ENCODE measurements around the gene NEDD9.

The NEDD9 gene

DNA sequence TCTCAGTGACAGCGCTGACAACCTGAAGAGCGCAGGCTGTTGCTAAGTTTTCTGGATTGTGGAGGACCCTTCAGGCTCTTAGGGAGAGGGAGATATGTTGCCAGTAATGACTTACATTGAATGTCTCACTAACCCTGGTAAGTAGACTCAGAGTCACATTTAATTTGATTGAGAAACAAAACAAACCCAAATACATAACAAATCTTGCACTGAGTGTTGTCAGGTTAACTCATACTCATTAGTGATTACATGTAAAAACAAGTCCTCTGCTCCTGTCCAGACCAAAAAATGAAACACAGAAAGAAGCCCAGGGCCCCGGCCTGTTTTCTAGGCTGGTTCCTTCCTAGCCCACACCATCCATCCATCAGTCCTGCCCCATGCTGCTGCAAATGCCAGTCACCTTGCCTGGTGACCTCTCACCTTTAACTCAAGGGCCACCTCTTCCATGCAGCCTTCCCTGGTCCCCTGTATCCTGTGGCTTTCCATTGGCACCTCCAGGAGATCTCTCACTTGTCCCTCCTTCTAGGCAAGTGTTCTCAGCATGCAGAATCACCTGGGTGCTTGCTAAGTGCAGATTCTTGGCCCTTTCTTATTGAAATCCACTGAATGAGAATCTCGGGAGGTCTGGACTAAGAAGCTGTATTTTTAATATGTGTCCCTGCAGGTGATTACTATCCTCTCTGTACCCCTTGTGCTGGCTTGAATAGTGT is 86.2 kb downstream of the NEDD9 start:
- peaks cover 12% of the 10 kb centered on the region for H3K4me1 ChIP-seq (ENCODE audit: insufficient read depth, low read length)
- no peak overlapping the region for H3K27ac ChIP-seq (ENCODE audit: low read depth, low read length)
- 86% methylated on average over 4 of the region's 4 CpGs for WGBS
- H3K36me3 ChIP-seq (ENCODE audit: insufficient read depth, low read length) = no peaks in the 10 kb centered on the region
- H3K9me3 ChIP-seq (ENCODE audit: insufficient read depth, low read depth, low read length) = no peaks in the 10 kb centered on the region
- H3K4me3 ChIP-seq (ENCODE audit: low read length) = no peak overlapping the region
- no peak overlapping the region for H3K9ac ChIP-seq (ENCODE audit: low read depth, low read length)
- no peaks in the 10 kb centered on the region for H3K27me3 ChIP-seq (ENCODE audit: insufficient read depth, low read length)

DNA sequence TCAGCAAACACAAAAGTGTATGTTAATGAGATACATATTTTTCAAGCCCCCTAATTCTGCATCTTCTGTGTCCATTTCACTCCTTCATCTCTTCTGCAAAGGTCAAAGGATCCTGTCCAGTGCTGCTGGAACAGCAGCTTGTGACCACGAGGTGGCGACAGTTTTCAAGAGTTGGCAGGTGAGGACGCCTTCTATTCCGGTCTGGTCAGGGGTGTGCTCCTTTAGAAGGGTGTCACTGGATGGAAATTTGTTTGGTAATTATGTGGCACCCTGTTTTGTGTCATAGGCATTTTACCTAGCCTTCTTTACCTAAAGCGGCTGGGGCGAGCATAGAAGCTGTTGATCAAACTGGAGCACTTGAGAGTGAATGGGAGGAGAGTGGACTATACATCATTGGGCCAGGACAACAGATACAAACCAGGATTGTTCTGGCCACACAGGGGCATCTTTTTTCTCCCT is 88.0 kb downstream of the NEDD9 start:
- Histone ChIP-seq H3K27me3 (ENCODE audit: insufficient read depth, low read length) (no peaks in the 10 kb centered on the region), H3K4me3 (ENCODE audit: low read length) (no peak overlapping the region), H3K27ac (ENCODE audit: low read depth, low read length) (no peak overlapping the region), H3K36me3 (ENCODE audit: insufficient read depth, low read length) (no peaks in the 10 kb centered on the region), H3K9ac (ENCODE audit: low read depth, low read length) (no peak overlapping the region), H3K4me1 (ENCODE audit: insufficient read depth, low read length) (peaks cover 4% of the 10 kb centered on the region; the same call in 1 of the 2 replicates), H3K9me3 (ENCODE audit: insufficient read depth, low read depth, low read length) (no peaks in the 10 kb centered on the region)
- WGBS = 37% methylated on average over 6 of the region's 6 CpGs

DNA sequence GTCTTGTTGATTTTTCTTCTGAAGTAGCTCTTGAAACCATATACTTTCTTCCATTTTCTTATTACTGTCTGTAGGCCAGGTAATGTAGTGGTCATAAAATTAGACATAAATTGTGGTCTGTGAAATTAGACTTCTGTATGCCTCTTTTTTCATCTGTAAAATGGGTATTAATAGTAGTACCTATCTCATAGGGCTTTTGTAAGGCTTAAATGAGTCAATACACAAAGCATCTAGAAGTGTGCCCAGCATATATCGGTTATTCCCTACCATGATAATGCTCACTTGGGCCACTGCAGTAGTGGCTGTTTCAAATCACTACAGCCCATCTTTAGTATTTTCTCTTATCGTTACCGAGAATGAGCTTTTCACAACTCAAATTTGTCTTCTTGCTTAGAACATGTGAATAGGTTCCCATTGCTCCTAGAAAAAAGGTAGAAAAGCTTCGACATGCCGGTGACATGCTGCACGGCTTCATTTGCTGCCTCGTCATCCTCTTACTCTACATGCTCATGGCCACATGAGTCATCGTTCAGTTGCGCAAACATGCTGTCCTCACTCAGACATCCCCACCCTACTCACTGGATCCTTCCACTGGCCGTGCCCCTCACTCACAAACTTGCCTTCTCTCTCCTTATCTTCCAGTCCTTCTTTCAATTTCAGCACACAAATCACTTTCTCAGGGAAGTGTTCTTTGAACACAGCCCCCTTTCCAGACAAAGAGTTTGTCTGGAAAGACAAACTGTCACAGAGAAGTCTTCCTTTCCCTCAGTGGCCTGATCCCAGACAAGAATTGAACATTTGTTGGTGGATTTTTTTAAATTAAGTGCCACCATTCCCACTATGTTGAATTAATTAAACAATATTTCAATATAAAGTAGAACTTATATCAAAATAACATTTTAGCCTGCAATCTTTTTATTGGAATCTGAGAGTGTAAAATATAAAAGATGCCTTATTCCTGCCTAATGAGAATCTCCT is 88.8 kb downstream of the NEDD9 start:
- Histone ChIP-seq H3K36me3 (ENCODE audit: insufficient read depth, low read length) (no peaks in the 10 kb centered on the region), H3K4me1 (ENCODE audit: insufficient read depth, low read length) (peaks cover 4% of the 10 kb centered on the region; the same call in 1 of the 2 replicates), H3K27ac (ENCODE audit: low read depth, low read length) (no peak overlapping the region), H3K9me3 (ENCODE audit: insufficient read depth, low read depth, low read length) (no peaks in the 10 kb centered on the region), H3K27me3 (ENCODE audit: insufficient read depth, low read length) (no peaks in the 10 kb centered on the region), H3K9ac (ENCODE audit: low read depth, low read length) (no peak overlapping the region), H3K4me3 (ENCODE audit: low read length) (no peak overlapping the region)
- 92% methylated on average over 10 of the region's 10 CpGs for WGBS

DNA sequence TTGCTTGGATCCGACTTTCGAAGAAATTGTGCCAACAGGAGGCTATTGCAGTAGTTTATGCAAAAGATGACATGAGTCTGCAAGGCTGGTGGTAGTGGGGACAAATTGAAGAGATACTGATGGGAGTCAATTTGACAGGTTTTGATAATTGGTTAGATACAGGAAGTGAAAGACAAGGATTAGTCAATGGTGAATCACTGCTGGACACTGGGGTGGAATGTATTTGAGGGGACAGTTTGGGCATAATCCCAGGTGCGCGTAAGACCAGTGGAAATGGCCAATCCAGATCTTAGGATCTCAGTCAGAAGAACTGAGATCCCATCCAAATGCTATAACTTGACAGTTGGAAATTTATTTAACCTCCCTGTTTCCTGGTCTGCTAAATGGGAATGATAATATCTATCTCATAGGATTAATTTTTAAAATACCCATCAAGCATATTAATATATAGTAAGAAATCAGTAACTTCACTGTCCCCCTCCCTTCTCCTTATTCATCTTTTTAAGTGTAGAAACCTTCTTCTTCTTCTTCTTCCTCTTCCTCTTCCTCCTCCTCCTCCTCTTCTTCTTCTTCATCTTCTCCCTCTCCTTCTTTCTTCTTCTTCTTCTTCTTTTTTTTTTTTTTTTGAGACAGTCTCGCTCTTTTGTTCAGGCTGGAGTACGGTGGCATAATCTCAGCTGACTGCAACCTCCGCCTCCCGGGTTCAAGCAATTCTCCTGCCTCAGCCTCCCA is 90.0 kb downstream of the NEDD9 start:
- no peaks in the 10 kb centered on the region for H3K27me3 ChIP-seq (ENCODE audit: insufficient read depth, low read length)
- no peak overlapping the region for H3K4me3 ChIP-seq (ENCODE audit: low read length)
- peaks cover 4% of the 10 kb centered on the region for H3K4me1 ChIP-seq (ENCODE audit: insufficient read depth, low read length)
- H3K9me3 ChIP-seq (ENCODE audit: insufficient read depth, low read depth, low read length) = no peaks in the 10 kb centered on the region
- H3K36me3 ChIP-seq (ENCODE audit: insufficient read depth, low read length) = no peaks in the 10 kb centered on the region
- no peak overlapping the region for H3K9ac ChIP-seq (ENCODE audit: low read depth, low read length)
- 97% methylated on average over 8 of the region's 8 CpGs for WGBS
- H3K27ac ChIP-seq (ENCODE audit: low read depth, low read length) = no peak overlapping the region

DNA sequence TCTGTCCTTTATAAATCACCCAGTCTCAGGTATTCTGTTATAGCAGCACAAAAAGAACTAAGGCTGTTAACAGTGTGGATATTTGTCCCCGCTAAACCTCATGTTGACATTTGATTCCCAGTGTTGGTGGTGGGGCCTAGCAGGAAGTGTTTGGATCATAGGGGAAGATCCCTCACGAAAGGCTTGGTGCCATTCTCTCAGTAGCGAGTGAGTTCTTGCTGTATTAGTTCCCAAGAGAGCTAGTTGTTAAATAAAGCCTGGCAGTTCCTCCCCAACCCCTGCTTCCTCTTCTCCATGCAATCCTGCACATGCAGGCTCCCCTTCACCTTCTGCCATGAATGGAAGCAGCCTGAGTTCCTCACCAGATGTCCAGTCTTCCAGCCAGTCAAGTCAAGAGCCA is 91.2 kb downstream of the NEDD9 start:
- Histone ChIP-seq H3K27me3 (ENCODE audit: insufficient read depth, low read length) (no peaks in the 10 kb centered on the region), H3K9me3 (ENCODE audit: insufficient read depth, low read depth, low read length) (no peaks in the 10 kb centered on the region), H3K27ac (ENCODE audit: low read depth, low read length) (no peak overlapping the region), H3K36me3 (ENCODE audit: insufficient read depth, low read length) (no peaks in the 10 kb centered on the region; the same call in 1 of the 2 replicates), H3K4me3 (ENCODE audit: low read length) (no peak overlapping the region), H3K9ac (ENCODE audit: low read depth, low read length) (no peak overlapping the region), H3K4me1 (ENCODE audit: insufficient read depth, low read length) (peaks cover 10% of the 10 kb centered on the region)
- 95% methylated on average over 3 of the region's 3 CpGs for WGBS

DNA sequence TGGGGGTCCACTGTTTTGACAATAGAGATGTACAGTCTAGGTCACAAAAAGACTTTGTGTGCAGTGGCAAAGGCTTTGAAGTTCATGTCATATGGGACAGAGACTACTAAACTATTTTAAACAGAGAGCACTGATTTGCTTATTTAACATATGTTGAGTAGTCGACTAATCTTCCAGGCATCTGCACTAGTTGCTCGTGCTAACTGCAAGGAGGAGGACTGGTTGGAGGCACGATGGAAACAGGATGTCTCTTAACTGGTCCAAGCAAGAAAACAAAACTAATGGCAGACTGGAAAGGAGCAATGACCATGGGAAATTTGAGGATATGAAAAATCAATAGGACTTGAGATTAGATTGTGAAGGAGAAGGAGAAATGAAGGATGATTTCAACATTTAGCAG is 92.4 kb downstream of the NEDD9 start:
- 81% methylated on average over 3 of the region's 3 CpGs for WGBS
- Histone ChIP-seq H3K36me3 (ENCODE audit: insufficient read depth, low read length) (peaks cover 6% of the 10 kb centered on the region), H3K9ac (ENCODE audit: low read depth, low read length) (no peak overlapping the region), H3K4me3 (ENCODE audit: low read length) (no peak overlapping the region), H3K9me3 (ENCODE audit: insufficient read depth, low read depth, low read length) (no peaks in the 10 kb centered on the region), H3K27ac (ENCODE audit: low read depth, low read length) (no peak overlapping the region), H3K4me1 (ENCODE audit: insufficient read depth, low read length) (peaks cover 14% of the 10 kb centered on the region; the same call in 1 of the 2 replicates), H3K27me3 (ENCODE audit: insufficient read depth, low read length) (no peaks in the 10 kb centered on the region)

DNA sequence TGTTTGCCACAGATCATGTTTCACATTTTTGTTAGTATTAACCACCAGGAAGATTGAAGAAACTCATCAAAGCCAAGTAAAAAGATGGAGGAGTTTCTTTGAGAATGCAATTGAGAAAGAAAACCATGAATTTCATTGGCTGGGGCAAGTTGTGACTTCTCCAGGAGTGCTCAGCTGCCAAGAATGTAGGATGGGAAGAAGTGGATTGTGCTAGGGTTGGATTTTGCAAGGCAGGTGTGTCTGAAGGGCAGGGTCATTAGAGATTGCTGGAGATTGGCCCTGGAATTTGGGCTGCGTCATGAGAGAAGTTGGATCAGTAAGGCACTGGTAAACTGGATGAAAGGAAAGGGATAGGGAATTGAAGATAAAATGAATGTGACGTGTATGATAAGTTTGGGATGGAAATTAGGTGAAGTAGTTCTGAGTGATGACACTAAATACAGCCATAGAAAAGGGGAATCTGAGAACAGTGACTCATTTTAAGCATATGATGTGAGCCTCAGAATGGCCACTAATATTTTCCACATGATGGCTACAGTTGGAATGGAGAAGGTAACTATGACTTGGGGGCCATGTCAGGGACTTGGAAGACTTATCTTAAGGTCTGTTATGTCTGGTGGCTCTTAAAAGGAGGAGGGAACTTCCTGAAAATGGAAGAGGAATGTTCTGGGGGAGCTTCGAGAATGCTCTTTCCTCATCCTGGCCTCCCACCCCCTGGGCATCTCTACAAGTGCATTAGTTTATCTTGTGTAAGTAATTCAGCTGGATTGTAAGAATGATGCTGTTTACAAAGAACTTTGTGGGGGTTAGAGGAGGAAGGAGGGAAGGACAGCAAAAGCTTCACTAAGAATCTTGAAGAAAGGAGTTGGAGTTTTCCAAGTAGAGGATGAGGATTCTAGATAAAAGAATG is 93.2 kb downstream of the NEDD9 start:
- Histone ChIP-seq H3K9me3 (ENCODE audit: insufficient read depth, low read depth, low read length) (no peaks in the 10 kb centered on the region), H3K9ac (ENCODE audit: low read depth, low read length) (no peak overlapping the region), H3K27ac (ENCODE audit: low read depth, low read length) (no peak overlapping the region), H3K4me1 (ENCODE audit: insufficient read depth, low read length) (peaks cover 14% of the 10 kb centered on the region; the same call in 1 of the 2 replicates), H3K36me3 (ENCODE audit: insufficient read depth, low read length) (peaks cover 14% of the 10 kb centered on the region), H3K4me3 (ENCODE audit: low read length) (no peak overlapping the region), H3K27me3 (ENCODE audit: insufficient read depth, low read length) (no peaks in the 10 kb centered on the region)
- 92% methylated on average over 3 of the region's 3 CpGs for WGBS

DNA sequence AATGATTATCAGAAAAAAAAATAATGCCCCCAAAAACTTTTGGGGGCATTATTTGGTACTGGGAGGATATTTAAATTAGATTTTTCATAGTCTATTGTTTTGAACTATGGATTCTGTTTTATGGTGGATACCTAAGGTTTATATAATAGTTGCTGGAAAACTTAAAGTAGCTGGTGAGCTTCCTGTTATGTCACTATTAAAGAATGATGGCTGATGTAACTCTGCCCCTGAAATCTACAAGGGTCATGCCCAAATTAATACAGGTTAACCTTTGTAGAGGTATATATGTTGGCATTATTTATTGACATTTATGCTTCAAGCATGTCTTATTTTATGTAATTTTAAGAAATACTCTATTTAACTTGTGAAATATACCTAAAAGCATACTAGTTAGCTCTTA is 95.7 kb downstream of the NEDD9 start:
- Histone ChIP-seq H3K27me3 (ENCODE audit: insufficient read depth, low read length) (no peaks in the 10 kb centered on the region), H3K9me3 (ENCODE audit: insufficient read depth, low read depth, low read length) (no peaks in the 10 kb centered on the region), H3K27ac (ENCODE audit: low read depth, low read length) (no peak overlapping the region), H3K4me3 (ENCODE audit: low read length) (no peak overlapping the region), H3K9ac (ENCODE audit: low read depth, low read length) (no peak overlapping the region), H3K4me1 (ENCODE audit: insufficient read depth, low read length) (peaks cover 14% of the 10 kb centered on the region; the same call in 1 of the 2 replicates), H3K36me3 (ENCODE audit: insufficient read depth, low read length) (peaks cover 15% of the 10 kb centered on the region)

Measured in HUES64 (cell line).